SJCRH30 (cell line): ENCODE results near the gene CYP24A1. TPM values are rescaled to one million over a fixed set of nuclear protein-coding genes. Genes with fewer than 3 reads are reported as not detected.

ENCODE experiments used
- DNase-seq, 2 experiments: peaks; one replicate each; pipeline ENCODE4 v3.0.0-alpha.2; 2015 to 2020
- H3K27ac ChIP-seq: fragments of 250-450 bp; sonication (Bioruptor Pico); 2 replicates; pipeline ENCODE4 v1.5.1; 2020; ENCODE audit warnings: mild to moderate bottlenecking, moderate library complexity
- H3K27me3 ChIP-seq: fragments of 250-450 bp; sonication (Bioruptor Pico); 2 replicates; pipeline ENCODE4 v1.5.1; 2020; ENCODE audit warnings: mild to moderate bottlenecking, moderate library complexity
- H3K36me3 ChIP-seq: fragments of 250-450 bp; sonication (Bioruptor Pico); 2 replicates; pipeline ENCODE4 v1.5.1; 2020; ENCODE audit warnings: mild to moderate bottlenecking, moderate library complexity
- H3K4me1 ChIP-seq: fragments of 250-450 bp; sonication (Bioruptor Pico); 2 replicates; pipeline ENCODE4 v1.5.1; 2020; ENCODE audit warnings: mild to moderate bottlenecking, moderate library complexity
- H3K4me3 ChIP-seq: fragments of 250-450 bp; sonication (Bioruptor Pico); 2 replicates; pipeline ENCODE4 v1.5.1; 2020; ENCODE audit warnings: mild to moderate bottlenecking, moderate library complexity
- H3K9me3 ChIP-seq: fragments of 250-450 bp; sonication (Bioruptor Pico); replicated peaks from 2 replicates; pipeline ENCODE4 v1.5.1; 2020; ENCODE audit warnings: mild to moderate bottlenecking, moderate library complexity
- total RNA-seq: library from RNA; depleted of rRNA; stranded (reverse); fragments of >200 nt; shearing (Covaris generic); gene quantifications from 2 replicates; pipeline ENCODE4 v1.2.3, GENCODE V29; 2014

The CYP24A1 gene
- total RNA-seq, 1 experiment from 2014 or later: not detected

- Histone ChIP-seq H3K4me1 (no peaks in the 10 kb centered on the region), H3K27me3 (no peaks in the 10 kb centered on the region; the same call in 1 of the 2 replicates), H3K36me3 (no peaks in the 10 kb centered on the region), H3K4me3 (no peak overlapping the region), H3K27ac (no peak overlapping the region), H3K9me3 (no peaks in the 10 kb centered on the region)
- no peak for DNase-seq
Measured at GRCh38 chr20:54195483-54196472, 22.0 kb upstream of the CYP24A1 start.

GRCh38 chr20:54194724-54195438 is 21.1 kb upstream of the CYP24A1 start:
- Histone ChIP-seq H3K4me1 (no peaks in the 10 kb centered on the region), H3K27ac (no peak overlapping the region), H3K27me3 (no peaks in the 10 kb centered on the region), H3K9me3 (no peaks in the 10 kb centered on the region), H3K4me3 (no peak overlapping the region), H3K36me3 (no peaks in the 10 kb centered on the region)
- no peak for DNase-seq

GRCh38 chr20:54193817-54194216 is 20.0 kb upstream of the CYP24A1 start:
- DNase-seq: no peak
- no peak overlapping the region for H3K4me3 ChIP-seq
- H3K4me1 ChIP-seq: no peaks in the 10 kb centered on the region
- no peaks in the 10 kb centered on the region for H3K27me3 ChIP-seq
- H3K9me3 ChIP-seq: no peaks in the 10 kb centered on the region
- H3K36me3 ChIP-seq: no peaks in the 10 kb centered on the region
- no peak overlapping the region for H3K27ac ChIP-seq

GRCh38 chr20:54190217-54190616 is 16.4 kb upstream of the CYP24A1 start:
- Histone ChIP-seq H3K27me3 (no peaks in the 10 kb centered on the region; the same call in 1 of the 2 replicates), H3K4me1 (no peaks in the 10 kb centered on the region), H3K27ac (no peak overlapping the region), H3K36me3 (no peaks in the 10 kb centered on the region), H3K9me3 (no peaks in the 10 kb centered on the region), H3K4me3 (no peak overlapping the region)
- no peak for DNase-seq

GRCh38 chr20:54189630-54190029 is 15.8 kb upstream of the CYP24A1 start:
- no peak overlapping the region for H3K27ac ChIP-seq
- H3K4me3 ChIP-seq: no peak overlapping the region
- H3K27me3 ChIP-seq: no peaks in the 10 kb centered on the region; the same call in 1 of the 2 replicates
- no peak for DNase-seq
- no peaks in the 10 kb centered on the region for H3K9me3 ChIP-seq
- no peaks in the 10 kb centered on the region for H3K4me1 ChIP-seq
- H3K36me3 ChIP-seq: no peaks in the 10 kb centered on the region

DNA sequence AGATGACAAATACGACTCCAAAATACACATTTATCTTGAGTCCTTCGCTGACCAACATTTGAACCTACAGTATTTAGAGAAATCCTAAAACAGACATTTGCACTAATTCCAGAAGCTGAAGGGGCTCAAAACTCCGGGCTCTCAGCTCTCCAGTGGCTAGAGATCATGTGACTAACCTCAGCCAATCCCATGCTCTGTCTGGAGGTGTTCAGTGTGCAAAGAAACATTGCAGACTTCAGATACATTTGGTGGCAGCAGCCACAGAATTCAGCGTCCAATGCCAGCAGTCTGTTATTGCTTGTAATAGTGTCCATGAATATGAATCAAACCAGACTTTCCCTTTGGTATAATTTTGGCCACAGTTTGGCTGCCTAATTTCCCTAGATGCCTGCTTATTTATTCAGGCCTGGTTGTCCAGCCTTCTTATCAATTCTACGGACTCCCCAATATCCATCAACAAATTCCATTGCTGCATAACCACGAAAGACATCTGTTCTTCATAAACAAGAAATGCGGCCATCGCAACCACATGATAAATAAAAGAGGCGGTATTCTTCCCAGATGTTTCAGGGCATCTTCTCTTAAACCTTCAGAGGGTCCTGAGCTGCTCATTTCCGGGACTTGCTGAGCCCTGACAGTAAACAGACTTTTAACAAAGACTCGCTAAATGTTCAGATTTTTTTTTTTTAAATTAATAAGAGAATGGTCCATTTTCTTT is 14.5 kb upstream of the CYP24A1 start:
- Histone ChIP-seq H3K27me3 (peaks cover 7% of the 10 kb centered on the region; the same call in 1 of the 2 replicates), H3K9me3 (no peaks in the 10 kb centered on the region), H3K4me1 (no peaks in the 10 kb centered on the region), H3K27ac (no peak overlapping the region), H3K4me3 (no peak overlapping the region), H3K36me3 (no peaks in the 10 kb centered on the region)
- DNase-seq: peak in 1 of 2 experiments; percentile 46

DNA sequence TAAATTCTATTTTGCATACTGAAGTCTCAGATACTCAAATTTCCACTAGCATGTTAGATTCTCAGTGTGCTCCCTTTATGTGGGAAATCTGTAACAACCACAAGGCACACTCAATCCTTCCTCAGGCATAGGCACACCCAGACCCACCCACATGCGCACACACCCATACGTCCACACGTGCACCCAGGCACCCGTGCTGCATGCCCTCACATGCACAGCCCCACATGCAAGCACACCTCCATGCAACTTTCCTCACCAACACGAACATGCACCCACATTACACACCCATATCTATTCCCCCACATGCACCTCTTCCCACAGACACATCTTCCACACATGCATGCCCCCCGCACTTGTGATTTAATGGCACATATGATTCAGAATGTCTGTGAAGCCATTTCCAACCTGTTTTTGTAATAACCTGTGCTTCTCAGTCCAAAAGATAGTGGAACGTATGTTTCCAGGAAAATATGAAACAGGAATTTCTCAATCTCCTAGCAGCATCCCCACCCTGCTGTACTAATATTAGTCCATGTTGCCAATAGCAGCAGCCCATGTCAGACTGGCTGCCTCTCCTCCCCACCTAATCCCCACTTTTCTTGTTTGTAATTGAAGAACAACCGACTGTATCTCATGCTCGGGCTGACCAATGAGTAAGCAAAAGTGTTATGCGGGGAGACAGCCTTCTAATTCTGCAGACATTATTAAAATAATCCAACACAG is 11.3 kb upstream of the CYP24A1 start:
- Histone ChIP-seq H3K27me3 (peaks cover 14% of the 10 kb centered on the region; the same call in 1 of the 2 replicates), H3K36me3 (no peaks in the 10 kb centered on the region), H3K9me3 (no peaks in the 10 kb centered on the region), H3K27ac (no peak overlapping the region), H3K4me3 (no peak overlapping the region), H3K4me1 (no peaks in the 10 kb centered on the region)
- no peak for DNase-seq

DNA sequence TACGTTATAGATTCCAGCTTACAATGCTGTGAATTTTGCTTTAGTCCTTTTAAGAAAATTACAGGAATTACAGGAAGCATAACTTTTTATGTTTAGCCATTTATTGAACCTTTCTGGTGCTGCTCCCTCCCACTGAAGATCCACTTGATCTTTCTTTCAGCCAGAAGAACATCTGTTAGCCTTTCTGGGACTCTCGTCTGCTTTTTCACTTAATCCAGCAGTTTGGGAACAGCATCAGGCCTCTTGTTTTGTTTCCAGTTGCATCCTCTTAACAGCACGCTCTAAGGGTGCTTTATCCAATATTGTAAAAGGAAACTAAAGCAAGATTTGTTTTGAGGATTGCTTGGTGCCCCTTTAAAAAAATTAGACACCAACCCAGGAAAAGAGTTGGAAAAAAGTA is 10.3 kb upstream of the CYP24A1 start:
- Histone ChIP-seq H3K9me3 (no peaks in the 10 kb centered on the region), H3K27me3 (peaks cover 14% of the 10 kb centered on the region; the same call in 1 of the 2 replicates), H3K27ac (no peak overlapping the region), H3K4me3 (no peak overlapping the region), H3K4me1 (no peaks in the 10 kb centered on the region), H3K36me3 (no peaks in the 10 kb centered on the region)
- DNase-seq: no peak

DNA sequence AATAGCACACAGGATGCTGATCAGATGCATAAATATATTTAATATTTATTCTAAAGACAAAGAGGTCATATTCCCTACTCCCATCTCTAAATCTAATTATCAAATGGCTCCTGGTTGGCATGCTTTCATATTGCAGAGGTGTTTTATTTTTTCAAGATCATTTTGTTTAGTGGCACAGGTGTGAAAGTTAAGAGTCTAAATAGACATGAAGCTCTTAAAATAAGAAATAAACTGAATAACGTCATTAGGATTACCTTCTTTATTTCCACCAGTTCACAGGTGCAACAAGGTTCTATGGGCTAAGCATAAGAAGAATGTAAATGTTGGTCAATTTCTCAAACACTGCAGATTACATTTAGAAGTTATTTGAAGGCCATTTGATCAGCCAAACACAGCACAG is 7.1 kb upstream of the CYP24A1 start:
- H3K4me3 ChIP-seq: no peak overlapping the region
- H3K9me3 ChIP-seq: no peaks in the 10 kb centered on the region

DNA sequence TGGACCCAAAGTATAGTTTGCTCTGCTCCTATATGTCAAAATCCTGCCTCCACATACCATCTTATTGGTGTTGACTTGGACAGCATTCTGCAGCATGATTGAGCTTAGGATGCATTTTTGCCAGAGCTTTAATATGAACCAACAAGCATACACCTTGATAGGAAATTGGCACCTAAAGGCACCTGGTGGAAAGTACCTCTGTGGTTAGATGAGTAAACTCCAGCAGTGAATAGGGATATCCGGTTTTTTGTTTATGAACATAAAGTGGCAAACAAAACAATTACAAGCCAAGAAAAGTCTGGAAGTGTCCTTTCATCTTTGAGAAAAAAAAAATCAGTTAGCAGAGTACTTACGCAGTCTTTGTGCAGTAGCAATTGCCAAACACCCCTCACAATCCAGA is 6.2 kb upstream of the CYP24A1 start:
- no peak overlapping the region for H3K4me3 ChIP-seq
- no peaks in the 10 kb centered on the region for H3K9me3 ChIP-seq

More for the DNA sequence above, 7.1 kb upstream of the CYP24A1 start:
- H3K36me3 ChIP-seq: no peaks in the 10 kb centered on the region
- no peaks in the 10 kb centered on the region for H3K4me1 ChIP-seq
- peaks cover 14% of the 10 kb centered on the region for H3K27me3 ChIP-seq
- no peak for DNase-seq
- no peak overlapping the region for H3K27ac ChIP-seq

DNA sequence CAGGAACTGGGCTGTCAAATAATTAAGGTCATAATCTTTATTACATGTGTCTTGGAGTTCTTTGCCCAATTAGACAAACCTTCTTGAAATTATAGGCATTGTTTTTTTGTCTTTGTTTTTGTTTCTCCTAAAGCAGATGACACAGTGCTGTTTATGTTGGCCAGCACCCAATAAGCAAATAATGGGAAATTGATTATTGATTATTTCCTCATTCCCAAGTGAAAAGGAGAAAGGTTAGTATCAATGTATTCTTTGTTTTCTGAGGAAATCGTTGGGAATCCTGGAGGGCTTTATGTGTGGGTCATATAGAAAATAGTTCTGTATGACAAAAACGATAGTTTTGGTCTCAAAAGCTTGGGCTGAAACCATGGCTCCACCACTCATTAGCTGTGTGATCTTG is 4.5 kb upstream of the CYP24A1 start:
- Histone ChIP-seq H3K4me3 (no peak overlapping the region), H3K27ac (no peak overlapping the region), H3K27me3 (peaks cover 15% of the 10 kb centered on the region; the same call in 1 of the 2 replicates), H3K36me3 (no peaks in the 10 kb centered on the region), H3K9me3 (no peaks in the 10 kb centered on the region), H3K4me1 (no peaks in the 10 kb centered on the region)
- no peak for DNase-seq

More for the DNA sequence above, 6.2 kb upstream of the CYP24A1 start:
- Histone ChIP-seq H3K27me3 (peaks cover 19% of the 10 kb centered on the region), H3K4me1 (no peaks in the 10 kb centered on the region), H3K36me3 (no peaks in the 10 kb centered on the region), H3K27ac (no peak overlapping the region)
- no peak for DNase-seq

- Histone ChIP-seq H3K9me3 (no peaks in the 10 kb centered on the region), H3K4me3 (no peak overlapping the region), H3K4me1 (no peaks in the 10 kb centered on the region), H3K27me3 (peaks cover 19% of the 10 kb centered on the region), H3K27ac (no peak overlapping the region), H3K36me3 (no peaks in the 10 kb centered on the region)
- no peak for DNase-seq
Measured at GRCh38 chr20:54177378-54177777, 3.6 kb upstream of the CYP24A1 start.

DNA sequence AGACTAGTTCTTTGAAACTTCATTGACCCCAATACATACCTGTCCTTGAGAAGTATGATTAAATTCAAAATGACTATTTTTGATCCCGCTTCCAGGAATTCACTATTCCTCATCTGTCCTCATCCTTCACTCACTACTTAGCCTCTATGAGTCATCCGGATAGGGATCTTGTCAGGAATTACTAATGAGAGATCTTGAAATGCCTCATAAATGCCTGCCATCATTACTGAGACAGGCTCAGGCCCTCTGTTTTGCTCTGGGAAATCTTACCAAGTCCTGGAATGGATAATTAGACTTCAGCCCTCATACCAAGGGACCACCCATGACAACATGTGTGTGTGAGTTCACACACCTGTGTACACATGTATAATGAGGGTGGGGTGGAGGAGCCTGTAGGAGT is 2.8 kb upstream of the CYP24A1 start:
- H3K4me3 ChIP-seq: no peak overlapping the region
- no peaks in the 10 kb centered on the region for H3K36me3 ChIP-seq
- H3K27me3 ChIP-seq: peaks cover 22% of the 10 kb centered on the region
- H3K27ac ChIP-seq: no peak overlapping the region
- H3K9me3 ChIP-seq: no peaks in the 10 kb centered on the region
- no peaks in the 10 kb centered on the region for H3K4me1 ChIP-seq
- DNase-seq: peak in 1 of 2 experiments; percentile 17
